Small intestine (tissue), 7 donors: ENCODE results near the gene PARM1. TPM values are rescaled to one million over a fixed set of nuclear protein-coding genes. Genes with fewer than 3 reads are reported as not detected.
A peak's percentile ranks its signal among the peaks of the same experiment; 100 is the strongest.

ENCODE experiments used
- DNase-seq, 2 donors: peaks; one replicate each; pipeline versions ENCODE4 v3.0.0 to v3.0.0-alpha.2; 2013
- FAIRE-seq: peaks from 2 replicates; lab custom pipeline; 2012; peaks lifted over from hg19 to GRCh38; lab: Jason Lieb, UNC
- H3K27ac ChIP-seq, 3 donors: one replicate each; pipeline ENCODE4 v1.5.1; 2013; ENCODE audit warnings: low read length in 2 of 3, mild to moderate bottlenecking in 2 of 3, control low read depth in 1 of 3, inconsistent platforms in 1 of 3, low read depth in 1 of 3, moderate library complexity in 1 of 3
- H3K27me3 ChIP-seq, 3 donors: one replicate each; pipeline ENCODE4 v1.6.1; 2013; ENCODE audit warnings: low read length in 3 of 3, inconsistent platforms in 1 of 3; ENCODE audit not compliant: control insufficient read depth in 3 of 3, insufficient read depth in 3 of 3
- H3K36me3 ChIP-seq, 3 donors: one replicate each; pipeline ENCODE4 v1.6.1; 2013; ENCODE audit warnings: low read length in 3 of 3, inconsistent platforms in 1 of 3, low read depth in 1 of 3, mild to moderate bottlenecking in 1 of 3, moderate library complexity in 1 of 3; ENCODE audit not compliant: control insufficient read depth in 3 of 3, insufficient read depth in 2 of 3
- H3K4me1 ChIP-seq, 3 donors: one replicate each; pipeline ENCODE4 v1.6.1; 2013; ENCODE audit warnings: low read length in 2 of 3, inconsistent platforms in 1 of 3, low read depth in 1 of 3, mild to moderate bottlenecking in 1 of 3, moderate library complexity in 1 of 3; ENCODE audit not compliant: control insufficient read depth in 3 of 3, insufficient read depth in 2 of 3
- H3K4me3 ChIP-seq, 3 donors: one replicate each; pipeline ENCODE4 v1.5.1; 2013; ENCODE audit warnings: low read length in 3 of 3, control low read depth in 1 of 3, inconsistent platforms in 1 of 3, low read depth in 1 of 3, mild to moderate bottlenecking in 1 of 3, moderate library complexity in 1 of 3
- H3K9me3 ChIP-seq, 2 donors: one replicate each; pipeline ENCODE4 v1.6.1; 2013; ENCODE audit warnings: low read depth in 1 of 2, low read length in 1 of 2; ENCODE audit not compliant: control insufficient read depth in 2 of 2, insufficient read depth in 1 of 2
- WGBS, 3 donors: extraction: QIAGEN DNeasy Blood & Tissue Kit; methylation state at CpG; one replicate each; pipeline ENCODE4 v1.1.7; 2013; 5-methylcytosine and 5-hydroxymethylcytosine counted together
- polyA plus RNA-seq, 4 donors: library from polyadenylated mRNA; stranded (reverse) in 3 of 4; unstranded in 1 of 4; fragments of 200-250 nt in 3 of 4; fragments of 120-200 nt in 1 of 4; gene quantifications; one replicate each; pipeline versions ENCODE4 v1.2.1 to v1.2.3, GENCODE V29; 2013
- donor health status: healthy with polysubstance abuse.
- donor health status: control.
- donor health status: control.
- donor health status: Bipolar disorder and iron deficiency.
- donor health status: healthy.

Gene PARM1
- polyA plus RNA-seq, 4 donors, result under 0.01 to 80.9 (median 7.4) TPM

- 59 to 71% (median 63%) methylated on average over 6 of the region's 6 CpGs for WGBS, 3 donors
- peak in 1 of 2 donors; percentile 39 for DNase-seq
- no peak overlapping the region for H3K27ac ChIP-seq
- no peaks in the 10 kb centered on the region for H3K9me3 ChIP-seq
- no peaks in the 10 kb centered on the region for H3K36me3 ChIP-seq
- peaks cover 0 to 12% (median 0%) of the 10 kb centered on the region in 3 donors for H3K4me1 ChIP-seq
- no peak for FAIRE-seq
- no peak overlapping the region for H3K4me3 ChIP-seq
- H3K27me3 ChIP-seq, result no peaks in the 10 kb centered on the region
Measured at GRCh38 chr4:74944354-74944793, 11.5 kb downstream of the PARM1 start.

DNA sequence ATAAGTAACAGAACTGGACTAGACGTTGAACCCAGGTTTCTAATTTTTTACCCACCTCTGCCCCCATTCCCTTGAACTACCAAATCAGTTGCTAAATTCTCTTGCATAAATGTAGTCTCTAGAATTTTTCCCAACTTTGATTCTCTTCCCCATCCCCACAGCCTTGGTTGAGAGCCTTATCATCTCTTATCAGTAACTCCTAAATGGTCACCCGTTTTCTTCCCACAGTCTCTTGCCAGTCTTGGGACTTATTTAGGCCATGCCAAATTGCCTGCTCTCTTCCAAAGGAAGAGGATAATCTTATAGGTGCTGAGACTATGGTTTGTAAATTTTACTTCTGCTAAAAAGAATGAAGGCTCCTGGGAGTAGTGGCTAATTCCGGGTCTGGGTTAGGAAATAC is 13.3 kb downstream of the PARM1 start:
- DNase-seq, result no peak
- no peak for FAIRE-seq
- no peak overlapping the region for H3K27ac ChIP-seq
- no peaks in the 10 kb centered on the region for H3K27me3 ChIP-seq
- H3K4me3 ChIP-seq, result no peak overlapping the region
- H3K9me3 ChIP-seq, result no peaks in the 10 kb centered on the region
- peaks cover 0 to 12% (median 0%) of the 10 kb centered on the region in 3 donors for H3K4me1 ChIP-seq
- H3K36me3 ChIP-seq, result no peaks in the 10 kb centered on the region
- WGBS, 3 donors, result 63 to 72% (median 64%) methylated on average over 3 of the region's 3 CpGs

GRCh38 chr4:74947798-74948197 is 14.9 kb downstream of the PARM1 start:
- Histone ChIP-seq H3K9me3 (no peaks in the 10 kb centered on the region), H3K4me3 (no peak overlapping the region), H3K27me3 (no peaks in the 10 kb centered on the region), H3K4me1 (peaks cover 0 to 12% (median 0%) of the 10 kb centered on the region in 3 donors), H3K36me3 (no peaks in the 10 kb centered on the region), H3K27ac (peak overlapping the region in 1 of 3 donors; percentile 84)
- DNase-seq (no peak), FAIRE-seq (no peak)
- 68 to 81% (median 72%) methylated on average over 2 of the region's 2 CpGs for WGBS, 3 donors

DNA sequence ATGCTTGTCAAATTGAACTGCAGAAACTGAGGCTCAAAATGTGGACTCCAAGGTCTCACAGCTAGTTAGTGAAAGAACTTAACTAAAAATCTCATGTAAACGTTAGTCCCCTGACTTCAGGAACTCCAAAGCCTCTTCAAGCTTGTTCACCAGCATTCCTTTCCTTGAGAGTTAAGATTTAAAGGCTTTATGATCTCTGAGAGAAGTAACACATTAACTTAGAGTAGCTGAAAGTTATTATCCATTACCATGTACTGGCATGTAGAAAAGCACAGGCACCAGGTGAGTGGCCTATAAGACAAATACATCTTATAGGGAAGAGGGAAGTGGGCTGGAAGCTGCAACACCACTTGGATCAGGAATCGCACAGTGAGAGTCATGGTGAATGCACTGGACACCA is 15.3 kb downstream of the PARM1 start:
- H3K27ac ChIP-seq, result peak overlapping the region in 1 of 3 donors; percentile 84
- 37 to 48% (median 44%) methylated on average over 2 of the region's 2 CpGs for WGBS, 3 donors
- H3K9me3 ChIP-seq, result no peaks in the 10 kb centered on the region
- H3K36me3 ChIP-seq, result no peaks in the 10 kb centered on the region
- DNase-seq, result peak in 1 of 2 donors; percentile 83
- no peak for FAIRE-seq
- H3K27me3 ChIP-seq, result no peaks in the 10 kb centered on the region
- peaks cover 0 to 12% (median 0%) of the 10 kb centered on the region in 3 donors for H3K4me1 ChIP-seq
- no peak overlapping the region for H3K4me3 ChIP-seq

GRCh38 chr4:74950200-74950599 is 17.3 kb downstream of the PARM1 start:
- no peak for FAIRE-seq
- H3K27ac ChIP-seq, result no peak overlapping the region
- WGBS, 3 donors, result 67 to 80% (median 67%) methylated on average over 3 of the region's 3 CpGs
- peaks cover 0 to 12% (median 0%) of the 10 kb centered on the region in 3 donors for H3K4me1 ChIP-seq
- DNase-seq, result no peak
- no peak overlapping the region for H3K4me3 ChIP-seq
- H3K27me3 ChIP-seq, result no peaks in the 10 kb centered on the region
- no peaks in the 10 kb centered on the region for H3K36me3 ChIP-seq
- H3K9me3 ChIP-seq, result no peaks in the 10 kb centered on the region

DNA sequence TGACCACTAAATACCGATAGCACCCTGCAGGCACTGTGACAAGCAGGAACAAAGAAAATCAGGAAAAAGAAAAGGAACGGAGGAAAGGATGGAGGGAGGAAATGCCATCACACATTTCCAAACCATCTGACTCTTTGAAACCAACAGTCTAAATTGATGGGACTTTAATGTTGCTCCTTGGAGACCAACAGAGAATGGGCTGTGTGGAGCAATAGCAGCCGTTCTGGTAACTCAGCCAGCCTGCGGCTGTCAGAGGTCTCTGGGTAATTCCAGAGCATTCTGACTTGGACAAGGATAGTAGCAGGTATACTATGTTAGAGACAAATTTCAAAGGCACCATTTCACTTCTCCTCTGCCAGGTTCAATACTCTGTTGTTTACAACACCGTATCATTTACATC is 18.0 kb downstream of the PARM1 start:
- no peak overlapping the region for H3K4me3 ChIP-seq
- no peak for FAIRE-seq
- H3K4me1 ChIP-seq, result peaks cover 0 to 12% (median 0%) of the 10 kb centered on the region in 3 donors
- no peak for DNase-seq
- no peaks in the 10 kb centered on the region for H3K9me3 ChIP-seq
- no peaks in the 10 kb centered on the region for H3K27me3 ChIP-seq
- H3K27ac ChIP-seq, result no peak overlapping the region
- no peaks in the 10 kb centered on the region for H3K36me3 ChIP-seq
- WGBS, 3 donors, result 85 to 91% (median 87%) methylated on average over 5 of the region's 5 CpGs

DNA sequence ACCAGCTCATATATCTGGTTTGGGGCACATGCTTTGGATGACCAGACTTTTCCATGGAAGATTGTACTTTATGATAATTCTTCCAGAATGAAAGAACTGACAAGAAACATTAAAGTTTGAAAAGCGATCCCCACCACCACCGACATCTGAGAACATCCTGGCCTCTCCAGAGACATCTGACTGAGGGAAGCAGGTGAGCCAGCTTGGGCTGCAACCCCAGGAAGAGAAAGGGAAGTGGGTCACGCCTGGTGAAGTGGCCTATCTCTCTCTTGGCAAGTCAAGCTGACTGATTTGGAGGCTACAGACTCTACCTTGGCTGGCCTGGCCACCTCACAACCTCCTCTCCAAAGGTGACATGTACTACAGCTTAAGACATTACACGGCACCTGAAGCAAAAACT is 20.7 kb downstream of the PARM1 start:
- no peak for DNase-seq
- WGBS, 3 donors, result 78 to 88% (median 78%) methylated on average over 4 of the region's 4 CpGs
- Histone ChIP-seq H3K27ac (no peak overlapping the region), H3K27me3 (no peaks in the 10 kb centered on the region), H3K4me3 (no peak overlapping the region), H3K4me1 (no peaks in the 10 kb centered on the region), H3K9me3 (no peaks in the 10 kb centered on the region), H3K36me3 (no peaks in the 10 kb centered on the region)
- FAIRE-seq, result no peak

DNA sequence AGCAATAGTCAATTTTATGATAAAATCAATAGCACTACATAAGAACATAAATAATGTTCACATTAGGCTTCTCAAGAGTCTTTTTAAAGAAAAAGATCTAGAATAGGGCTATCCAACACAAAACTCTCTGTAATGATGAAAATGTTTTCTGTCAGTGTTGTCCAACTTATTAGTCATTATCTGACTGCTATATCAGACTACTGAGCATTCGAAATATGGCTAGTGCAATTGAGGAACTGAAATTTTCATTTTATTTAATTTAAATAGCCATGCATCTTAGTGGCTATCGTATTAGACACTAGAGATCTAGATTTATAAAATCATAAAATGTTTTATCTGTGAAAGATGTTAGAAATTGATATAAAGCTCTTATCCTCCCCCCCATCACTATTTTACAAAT is 26.0 kb downstream of the PARM1 start:
- Histone ChIP-seq H3K27me3 (no peaks in the 10 kb centered on the region), H3K9me3 (peaks cover 0 to 10% of the 10 kb centered on the region in 2 donors), H3K4me1 (no peaks in the 10 kb centered on the region), H3K4me3 (no peak overlapping the region), H3K27ac (no peak overlapping the region), H3K36me3 (no peaks in the 10 kb centered on the region)
- WGBS, 3 donors, result 70 to 87% (median 81%) methylated on average over 2 of the region's 2 CpGs
- DNase-seq (no peak), FAIRE-seq (no peak)

GRCh38 chr4:74961230-74961629 is 28.3 kb downstream of the PARM1 start:
- Histone ChIP-seq H3K9me3 (peaks cover 0 to 10% of the 10 kb centered on the region in 2 donors), H3K36me3 (no peaks in the 10 kb centered on the region), H3K27ac (no peak overlapping the region), H3K4me1 (no peaks in the 10 kb centered on the region), H3K4me3 (no peak overlapping the region), H3K27me3 (no peaks in the 10 kb centered on the region)
- DNase-seq (no peak), FAIRE-seq (no peak)
- WGBS, 3 donors, result 92 to 98% (median 93%) methylated on average over 2 of the region's 2 CpGs
